Esophagus muscularis mucosa (tissue), 3 donors: Measurements from ENCODE around the gene APCS.

ENCODE experiments used
- POLR2A ChIP-seq: fragments of 450-650 bp; IDR thresholded peaks from one replicate; pipeline ENCODE4 v1.6.1; 2017; ENCODE audit warnings: antibody characterized with exemption, moderate library complexity, mild to moderate bottlenecking, low read depth
- POLR2AphosphoS5 ChIP-seq, 2 donors: sonication (generic); formaldehyde crosslinking; IDR thresholded peaks; one replicate each; pipeline ENCODE4 v1.6.1; 2017; ENCODE audit warnings: antibody characterized with exemption in 2 of 2
- TF ChIP-seq, protein P1 (sequence below), 3 experiments: fragments of 200-600 bp in 2 of 3; fragments of 450-650 bp in 1 of 3; sonication (generic) in 2 of 3; IDR thresholded peaks; one replicate each; pipeline ENCODE4 v1.5.1; 2017 to 2019; ENCODE audit warnings: antibody characterized with exemption in 3 of 3, mild to moderate bottlenecking in 2 of 3, moderate library complexity in 1 of 3

- TF ChIP-seq, protein P1, sequence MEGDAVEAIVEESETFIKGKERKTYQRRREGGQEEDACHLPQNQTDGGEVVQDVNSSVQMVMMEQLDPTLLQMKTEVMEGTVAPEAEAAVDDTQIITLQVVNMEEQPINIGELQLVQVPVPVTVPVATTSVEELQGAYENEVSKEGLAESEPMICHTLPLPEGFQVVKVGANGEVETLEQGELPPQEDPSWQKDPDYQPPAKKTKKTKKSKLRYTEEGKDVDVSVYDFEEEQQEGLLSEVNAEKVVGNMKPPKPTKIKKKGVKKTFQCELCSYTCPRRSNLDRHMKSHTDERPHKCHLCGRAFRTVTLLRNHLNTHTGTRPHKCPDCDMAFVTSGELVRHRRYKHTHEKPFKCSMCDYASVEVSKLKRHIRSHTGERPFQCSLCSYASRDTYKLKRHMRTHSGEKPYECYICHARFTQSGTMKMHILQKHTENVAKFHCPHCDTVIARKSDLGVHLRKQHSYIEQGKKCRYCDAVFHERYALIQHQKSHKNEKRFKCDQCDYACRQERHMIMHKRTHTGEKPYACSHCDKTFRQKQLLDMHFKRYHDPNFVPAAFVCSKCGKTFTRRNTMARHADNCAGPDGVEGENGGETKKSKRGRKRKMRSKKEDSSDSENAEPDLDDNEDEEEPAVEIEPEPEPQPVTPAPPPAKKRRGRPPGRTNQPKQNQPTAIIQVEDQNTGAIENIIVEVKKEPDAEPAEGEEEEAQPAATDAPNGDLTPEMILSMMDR (IDR thresholded peaks at IDR 0.05) = no peak
- TF ChIP-seq POLR2AphosphoS5 (IDR thresholded peaks at IDR 0.05) = no peak
- no peak for TF ChIP-seq POLR2A
These were observed 39.5 kb upstream of the APCS start for GRCh38 chr1:159548126-159548525.
